Measurements from ENCODE around the gene BLM.

The BLM gene

GRCh38 chr15:90857337-90857736, 140.2 kb downstream of the BLM start:
- no peak for DNase-seq

GRCh38 chr15:90857883-90858443, 140.8 kb downstream of the BLM start:
- DNase-seq: no peak

- no peak for DNase-seq
These were observed 142.3 kb downstream of the BLM start for GRCh38 chr15:90859234-90860131.

- no peak for DNase-seq
These were observed 143.3 kb downstream of the BLM start for GRCh38 chr15:90860450-90860849.

- DNase-seq: no peak
These were observed 144.0 kb downstream of the BLM start for GRCh38 chr15:90860942-90861675.

GRCh38 chr15:90862487-90862886, 145.3 kb downstream of the BLM start:
- DNase-seq: no peak

GRCh38 chr15:90862964-90863778, 146.0 kb downstream of the BLM start:
- no peak for DNase-seq

- DNase-seq: no peak
These were observed 146.8 kb downstream of the BLM start for GRCh38 chr15:90863987-90864386.

GRCh38 chr15:90864507-90864906, 147.4 kb downstream of the BLM start:
- no peak for DNase-seq

- no peak for DNase-seq
These were observed 148.6 kb downstream of the BLM start for GRCh38 chr15:90865702-90866101.

Data from KG1 (cell line).